ENCODE data around the gene BARHL1. TPM values are rescaled to one million over a fixed set of nuclear protein-coding genes. Genes with fewer than 3 reads are reported as not detected.

BARHL1 gene
- total RNA-seq, 1 donor from 2014 or later = not detected

- DNase-seq (ENCODE audit: low spot score) = no peak
- Mint-ChIP-seq H3K4me1 (ENCODE audit: low read depth) (peaks cover 1% of the 10 kb centered on the region), H3K4me3 (ENCODE audit: low read depth) (no peak overlapping the region), H3K27ac (no peak overlapping the region), H3K36me3 (ENCODE audit: low read depth) (peaks cover 46% of the 10 kb centered on the region), H3K9me3 (no peaks in the 10 kb centered on the region), H3K27me3 (ENCODE audit: low read depth) (no peaks in the 10 kb centered on the region)
- intact Hi-C loops (cut with micrococcal nuclease) = no loop called here
Measured at GRCh38 chr9:132637351-132637750, 54.9 kb downstream of the BARHL1 start.

- no peak for DNase-seq (ENCODE audit: low spot score)
- Mint-ChIP-seq H3K27ac (no peak overlapping the region), H3K36me3 (ENCODE audit: low read depth) (peaks cover 47% of the 10 kb centered on the region), H3K4me3 (ENCODE audit: low read depth) (no peak overlapping the region), H3K4me1 (ENCODE audit: low read depth) (peaks cover 1% of the 10 kb centered on the region), H3K27me3 (ENCODE audit: low read depth) (no peaks in the 10 kb centered on the region), H3K9me3 (no peaks in the 10 kb centered on the region)
- intact Hi-C loops (cut with micrococcal nuclease) = no loop called here
Measured at GRCh38 chr9:132637801-132638200, 55.4 kb downstream of the BARHL1 start.

GRCh38 chr9:132638240-132638639 is 55.8 kb downstream of the BARHL1 start:
- Mint-ChIP-seq H3K36me3 (ENCODE audit: low read depth) (peaks cover 48% of the 10 kb centered on the region), H3K27ac (no peak overlapping the region), H3K4me1 (ENCODE audit: low read depth) (peaks cover 1% of the 10 kb centered on the region), H3K4me3 (ENCODE audit: low read depth) (no peak overlapping the region), H3K27me3 (ENCODE audit: low read depth) (no peaks in the 10 kb centered on the region), H3K9me3 (no peaks in the 10 kb centered on the region)
- no peak for DNase-seq (ENCODE audit: low spot score)
- intact Hi-C loops (cut with micrococcal nuclease) = no loop called here

GRCh38 chr9:132639322-132639721 is 56.9 kb downstream of the BARHL1 start:
- Mint-ChIP-seq H3K9me3 (no peaks in the 10 kb centered on the region), H3K4me3 (ENCODE audit: low read depth) (no peak overlapping the region), H3K36me3 (ENCODE audit: low read depth) (peaks cover 51% of the 10 kb centered on the region)

More at GRCh38 chr9:132639322-132639721, 56.9 kb downstream of the BARHL1 start:
- no peak overlapping the region for H3K27ac Mint-ChIP-seq
- intact Hi-C loops (cut with micrococcal nuclease) = no loop called here
- H3K4me1 Mint-ChIP-seq (ENCODE audit: low read depth) = no peaks in the 10 kb centered on the region
- DNase-seq (ENCODE audit: low spot score) = no peak
- no peaks in the 10 kb centered on the region for H3K27me3 Mint-ChIP-seq (ENCODE audit: low read depth)

Other genes with a start within 250 kb of the BARHL1 start
- 49.8 and 51.0 TPM in 2 replicates for gene SETX, start 227.6 kb upstream of the BARHL1 start, total RNA-seq
- gene TTF1, start 175.8 kb upstream of the BARHL1 start, total RNA-seq = 35.4 and 36.2 TPM in 2 replicates
- not detected in 2 replicates for gene CFAP77, start 172.4 kb upstream of the BARHL1 start, total RNA-seq
- gene DDX31, start 87.4 kb downstream of the BARHL1 start, total RNA-seq = 24.7 and 25.7 TPM in 2 replicates
- gene GTF3C4, start 87.9 kb downstream of the BARHL1 start, total RNA-seq = 17.7 and 17.8 TPM in 2 replicates

Data from activated T-helper 2 cell treated with anti-CD3 and anti-CD28 coated beads, Interferon-gamma antibody, Interleukin-2, Interleukin-4, amounts not matched to agents 10 μg/mL and 5 μg/mL and 100 μg/mL, durations not matched to agents 14 hours and 24 hours and 36 hours (primary cell).